HepG2 (cell line): ENCODE results near the gene CD164L2. TPM values are rescaled to one million over a fixed set of nuclear protein-coding genes. Genes with fewer than 3 reads are reported as not detected.

Experiments
- CHD4 ChIP-seq: fragments of 200-600 bp; sonication (generic); IDR thresholded peaks from 2 replicates; pipeline ENCODE4 v1.7.0; 2017; ENCODE audit warnings: mild to moderate bottlenecking, low read length, borderline replicate concordance
- HIC2 ChIP-seq: sonication (generic); formaldehyde crosslinking; IDR thresholded peaks from 2 replicates; pipeline ENCODE4 v1.9.0; 2022; ENCODE audit warnings: low read depth, missing genetic modification reagents
- HNRNPLL ChIP-seq: fragments of 200-400 bp; formaldehyde crosslinking; IDR thresholded peaks from 2 replicates; pipeline ENCODE4 v1.6.1; 2017; ENCODE audit warnings: mild to moderate bottlenecking, low read depth, low read length; ENCODE audit not compliant: poor library complexity, severe bottlenecking
- ISX ChIP-seq: sonication (generic); formaldehyde crosslinking; conservative IDR thresholded peaks from 2 replicates; pipeline ENCODE4 v1.5.0; 2020; ENCODE audit warnings: missing genetic modification reagents
- KIAA2018 ChIP-seq: sonication (generic); formaldehyde crosslinking; IDR thresholded peaks from 2 replicates; pipeline ENCODE4 v1.5.0; 2020; ENCODE audit warnings: mild to moderate bottlenecking, missing genetic modification reagents, borderline replicate concordance
- KLF15 ChIP-seq: sonication (generic); formaldehyde crosslinking; IDR thresholded peaks from 2 replicates; pipeline ENCODE4 v1.8.1; 2023; ENCODE audit warnings: borderline replicate concordance, mild to moderate bottlenecking, inconsistent platforms, missing genetic modification reagents, mixed read lengths
- ONECUT2 ChIP-seq: sonication (generic); formaldehyde crosslinking; IDR thresholded peaks from 2 replicates; pipeline ENCODE4 v1.4.0; 2020; ENCODE audit warnings: missing genetic modification reagents
- ZEB1 ChIP-seq: IDR thresholded peaks from 2 replicates; pipeline ENCODE4 v1.6.1; 2012; ENCODE audit warnings: mild to moderate bottlenecking, low read depth, inconsistent platforms; ENCODE audit not compliant: insufficient replicate concordance
- ZKSCAN5 ChIP-seq: sonication (generic); formaldehyde crosslinking; IDR thresholded peaks from 2 replicates; pipeline ENCODE4 v1.5.1; 2020; ENCODE audit warnings: mild to moderate bottlenecking, missing genetic modification reagents
- polyA plus RNA-seq, 8 experiments: library from polyadenylated mRNA; depleted of rRNA in 3 of 8; stranded (reverse) in 7 of 8; unstranded in 1 of 8; fragments of >200 nt; fragmentation: Illumina TruSeq in 4 of 8; extraction: Trizol in 4 of 8; gene quantifications; 2 replicates each; pipeline versions ENCODE4 v1.2.1 to v1.2.3, GENCODE V29; 2011 to 2016; ENCODE audit warnings: low read depth in 4 of 8, missing spikeins in 1 of 8, mixed read lengths in 1 of 8; ENCODE audit not compliant: insufficient read depth in 1 of 8
- total RNA-seq, 5 experiments: library from RNA; depleted of rRNA; stranded (reverse); fragments of >200 nt; fragmentation: Illumina TruSeq; extraction: Trizol; gene quantifications; 2 replicates each; pipeline ENCODE4 v1.2.3, GENCODE V29; 2016; ENCODE audit warnings: low read depth in 1 of 5
- TF ChIP-seq, protein P1 (sequence below): sonication (generic); formaldehyde crosslinking; conservative IDR thresholded peaks from 2 replicates; pipeline ENCODE4 v1.4.0; 2020; ENCODE audit warnings: missing genetic modification reagents
- TF ChIP-seq, protein P2 (sequence below): IDR thresholded peaks from 2 replicates; pipeline ENCODE4 v1.6.1; 2012; ENCODE audit warnings: inconsistent platforms

The CD164L2 gene
- total and polyA plus RNA-seq, 2 of the 13 experiments (the other 11 are each of a cell fraction or from before 2014, with no cell fraction given) = not detected

GRCh38 chr1:27392096-27392777, 9.1 kb upstream of the CD164L2 start, which contains the start of gene GPR3 (continued):
- TF ChIP-seq HIC2 (CRISPR knock-in tag) = no peak
- TF ChIP-seq ONECUT2 (CRISPR knock-in tag) = no peak
- TF ChIP-seq ZEB1 = no peak
- TF ChIP-seq ISX = no peak
- TF ChIP-seq HNRNPLL = peak; percentile 87
- no peak for TF ChIP-seq KLF15
- TF ChIP-seq ZKSCAN5 (CRISPR knock-in tag) = no peak
- no peak for TF ChIP-seq CHD4
- no peak for TF ChIP-seq KIAA2018
- TF ChIP-seq, protein P1, sequence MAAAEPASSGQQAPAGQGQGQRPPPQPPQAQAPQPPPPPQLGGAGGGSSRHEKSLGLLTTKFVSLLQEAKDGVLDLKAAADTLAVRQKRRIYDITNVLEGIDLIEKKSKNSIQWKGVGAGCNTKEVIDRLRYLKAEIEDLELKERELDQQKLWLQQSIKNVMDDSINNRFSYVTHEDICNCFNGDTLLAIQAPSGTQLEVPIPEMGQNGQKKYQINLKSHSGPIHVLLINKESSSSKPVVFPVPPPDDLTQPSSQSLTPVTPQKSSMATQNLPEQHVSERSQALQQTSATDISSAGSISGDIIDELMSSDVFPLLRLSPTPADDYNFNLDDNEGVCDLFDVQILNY = peak; percentile 48; the same call in 1 of the 2 replicates
- TF ChIP-seq, protein P2, sequence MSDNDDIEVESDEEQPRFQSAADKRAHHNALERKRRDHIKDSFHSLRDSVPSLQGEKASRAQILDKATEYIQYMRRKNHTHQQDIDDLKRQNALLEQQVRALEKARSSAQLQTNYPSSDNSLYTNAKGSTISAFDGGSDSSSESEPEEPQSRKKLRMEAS = peak; percentile 33; the same call in 1 of the 2 replicates
